ENCODE measurements around the gene SOX5. TPM values are rescaled to one million over a fixed set of nuclear protein-coding genes. Genes with fewer than 3 reads are reported as not detected.

Gene SOX5
- total RNA-seq, 2 donors from 2014 or later = 15.6 to 18.1 TPM

- intact Hi-C loops (cut with DNase I) = no loop called here
- no peak for DNase-seq (ENCODE audit: low spot score)
Measured at GRCh38 chr12:23482571-23482970, 466.9 kb downstream of the SOX5 start.

Data from posterior vena cava (tissue), 2 donors.